GM12878 (cell line): Measurements from ENCODE around the gene PTEN. TPM values are rescaled to one million over a fixed set of nuclear protein-coding genes. Genes with fewer than 3 reads are reported as not detected.
A peak's percentile ranks its signal among the peaks of the same experiment; 100 is the strongest.

Source experiments
- CBX3 ChIP-seq: fragments of 200-600 bp; sonication (generic); IDR thresholded peaks from 2 replicates; pipeline ENCODE4 v1.6.1; 2016; ENCODE audit warnings: low read depth, borderline replicate concordance
- CHD1 ChIP-seq: IDR thresholded peaks from 2 replicates; pipeline ENCODE4 v1.6.1; 2012; ENCODE audit warnings: low read depth, low read length, improper control_type of control experiment
- CTCF ChIP-seq, 3 experiments: IDR thresholded peaks in 2 of 3; conservative IDR thresholded peaks in 1 of 3; 2 replicates each; pipeline ENCODE4 v1.5.1; 2011; ENCODE audit warnings: low read depth in 3 of 3, low read length in 3 of 3, mild to moderate bottlenecking in 3 of 3, control low read depth in 2 of 3, moderate library complexity in 2 of 3, inconsistent platforms in 1 of 3, mixed read lengths in 1 of 3; ENCODE audit not compliant: control insufficient read depth in 2 of 3, insufficient read depth in 1 of 3; ENCODE audit errors: extremely low read depth in 1 of 3
- EGR1 ChIP-seq, 2 experiments: IDR thresholded peaks; 1 replicate in 1 of 2; 2 replicates in 1 of 2; pipeline ENCODE4 v1.6.1; 2011 to 2012; ENCODE audit warnings: low read depth in 2 of 2, low read length in 2 of 2, borderline replicate concordance in 1 of 2, mild to moderate bottlenecking in 1 of 2, moderate library complexity in 1 of 2
- HCFC1 ChIP-seq: fragments of 150-350 bp; IDR thresholded peaks from 2 replicates; pipeline ENCODE4 v1.6.1; 2014; ENCODE audit warnings: low read length
- KAT2A ChIP-seq: conservative IDR thresholded peaks from 2 replicates; pipeline ENCODE4 v1.6.1; 2011; ENCODE audit warnings: low read depth, low read length; ENCODE audit not compliant: control insufficient read depth
- MLLT1 ChIP-seq: fragments of 450-650 bp; IDR thresholded peaks from 2 replicates; pipeline ENCODE4 v1.6.1; 2016; ENCODE audit warnings: mild to moderate bottlenecking
- NR2C1 ChIP-seq: fragments of 450-650 bp; IDR thresholded peaks from 2 replicates; pipeline ENCODE4 v1.6.1; 2017; ENCODE audit warnings: antibody characterized with exemption, mild to moderate bottlenecking, moderate library complexity
- PKNOX1 ChIP-seq: fragments of 450-650 bp; IDR thresholded peaks from 2 replicates; pipeline ENCODE4 v1.6.1; 2016; ENCODE audit warnings: mild to moderate bottlenecking
- RAD21 ChIP-seq: IDR thresholded peaks from 2 replicates; pipeline ENCODE4 v1.6.1; 2011; ENCODE audit warnings: mild to moderate bottlenecking, low read depth, low read length, moderate library complexity; ENCODE audit not compliant: insufficient read depth
- SKIL ChIP-seq: fragments of 450-650 bp; IDR thresholded peaks from 2 replicates; pipeline ENCODE4 v1.6.1; 2017; ENCODE audit warnings: mild to moderate bottlenecking, low read depth, inconsistent platforms; ENCODE audit not compliant: poor library complexity, severe bottlenecking
- SMC3 ChIP-seq: IDR thresholded peaks from 2 replicates; pipeline ENCODE4 v1.6.1; 2011; ENCODE audit warnings: low read length, improper control_type of control experiment, borderline replicate concordance
- TARDBP ChIP-seq: IDR thresholded peaks from 2 replicates; pipeline ENCODE4 v1.6.1; 2016; ENCODE audit warnings: borderline replicate concordance
- TCF3 ChIP-seq: IDR thresholded peaks from 2 replicates; pipeline ENCODE4 v1.6.1; 2012; ENCODE audit warnings: low read depth, mild to moderate bottlenecking, low read length, borderline replicate concordance; ENCODE audit not compliant: insufficient read depth
- ZNF207 ChIP-seq: fragments of 450-650 bp; IDR thresholded peaks from 2 replicates; pipeline ENCODE4 v1.6.1; 2014; ENCODE audit warnings: antibody characterized with exemption, mild to moderate bottlenecking, borderline replicate concordance
- ZNF687 ChIP-seq: fragments of 450-650 bp; IDR thresholded peaks from 2 replicates; pipeline ENCODE4 v1.6.1; 2017; ENCODE audit warnings: mild to moderate bottlenecking, moderate library complexity
- polyA plus RNA-seq, 11 experiments: library from polyadenylated mRNA; depleted of rRNA in 4 of 11; unstranded in 6 of 11; stranded (reverse) in 5 of 11; fragments of >200 nt; fragmentation: Nextera tagmentation in 4 of 11; fragmentation: Illumina TruSeq in 1 of 11; extraction: Ambion mirVana in 4 of 11; extraction: Trizol in 1 of 11; gene quantifications; 1 replicate in 1 of 11; 2 replicates in 10 of 11; pipeline versions ENCODE4 v1.2.1 to v1.2.3, GENCODE V29; 2011 to 2016; ENCODE audit warnings: inconsistent platforms in 2 of 11, missing spikeins in 2 of 11, low read depth in 1 of 11
- total RNA-seq, 4 experiments: library from RNA; depleted of rRNA in 3 of 4; stranded (reverse); fragments of >200 nt in 3 of 4; fragmentation: Illumina TruSeq in 1 of 4; extraction: Trizol in 1 of 4; gene quantifications; 2 replicates each; pipeline versions ENCODE4 v1.2.1 to v1.2.3, GENCODE V29; 2013 to 2021

Gene PTEN
- total and polyA plus RNA-seq, 10 of the 15 experiments (the other 5 are each of a cell fraction or from before 2014, with no cell fraction given) = 26.1 to 175 (median 58.1) TPM

GRCh38 chr10:87850742-87851205, 12.7 kb upstream of the PTEN start (continued):
- TF ChIP-seq ZNF687 (no peak), TCF3 (no peak), PKNOX1 (no peak), CBX3 (no peak), SKIL (no peak), CTCF (IDR thresholded peaks at IDR 0.05 in 2 of 3, conservative IDR thresholded peaks at IDR 0.05 in 1 of 3; ENCODE audit: control insufficient read depth in 2 of 3, extremely low read depth in 1 of 3, insufficient read depth in 1 of 3, low read depth in 3 of 3, low read length in 3 of 3) (peak; percentile 58 to 74 (median 67); a peak in 5 of 6 replicates), ZNF207 (no peak), EGR1 (IDR thresholded peaks at IDR 0.05; ENCODE audit: borderline replicate concordance in 1 of 2, low read depth in 2 of 2, low read length in 2 of 2) (no peak), MLLT1 (0 out of 2 replicates have a peak, but pooled peaks have one; percentile 54), CHD1 (no peak), NR2C1 (no peak), SMC3 (peak; percentile 66), HCFC1 (no peak), KAT2A (no peak), RAD21 (peak; percentile 74), TARDBP (no peak)
